Muscle layer of colon (tissue), 2 donors: ENCODE results near the gene SRCIN1.

Source experiments
- H3K27ac ChIP-seq: one replicate; pipeline ENCODE4 v1.7.0; 2013; ENCODE audit warnings: low read depth, mild to moderate bottlenecking, low read length, moderate library complexity
- H3K27me3 ChIP-seq, 2 donors: one replicate each; pipeline ENCODE4 v1.7.0; 2013; ENCODE audit warnings: low read length in 2 of 2, mild to moderate bottlenecking in 2 of 2; ENCODE audit not compliant: insufficient read depth in 2 of 2, control insufficient read depth in 1 of 2
- H3K36me3 ChIP-seq: one replicate; pipeline ENCODE4 v1.7.0; 2013; ENCODE audit warnings: mild to moderate bottlenecking, low read length; ENCODE audit not compliant: insufficient read depth
- H3K4me1 ChIP-seq: one replicate; pipeline ENCODE4 v1.7.0; 2013; ENCODE audit warnings: mild to moderate bottlenecking, low read length; ENCODE audit not compliant: insufficient read depth
- H3K4me3 ChIP-seq, 2 donors: one replicate each; pipeline ENCODE4 v1.7.0; 2013; ENCODE audit warnings: low read length in 2 of 2, low read depth in 1 of 2, mild to moderate bottlenecking in 1 of 2, moderate library complexity in 1 of 2
- H3K9ac ChIP-seq: one replicate; pipeline ENCODE4 v1.7.0; 2013; ENCODE audit warnings: low read length
- H3K9me3 ChIP-seq: one replicate; pipeline ENCODE4 v1.7.0; 2013; ENCODE audit warnings: mild to moderate bottlenecking, low read length
- donor health status: abdominal sarcoma.
- donor health status: Adenocarcinoma of cecum.

Gene SRCIN1

DNA sequence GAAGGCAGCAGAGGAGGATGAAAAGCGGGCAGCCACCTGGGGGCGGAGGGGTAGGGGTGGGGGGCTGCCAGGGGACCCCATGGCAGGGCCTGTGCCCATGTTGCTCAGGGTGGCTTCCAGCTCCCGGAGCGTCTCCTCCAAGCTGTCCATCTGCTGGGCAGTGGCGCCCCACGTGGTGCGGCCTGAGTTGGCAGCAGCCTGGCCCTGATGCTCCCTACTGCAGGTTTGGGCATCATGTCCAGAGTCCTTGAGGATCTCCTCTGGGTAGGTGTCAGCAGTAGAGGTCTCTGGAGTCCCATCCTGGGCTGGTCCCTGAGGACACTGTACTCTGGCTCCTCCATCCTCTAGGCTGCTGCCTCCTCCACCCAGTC, 60.9 kb downstream of the SRCIN1 start:
- Histone ChIP-seq H3K27me3 (peaks cover 0 to 4% of the 10 kb centered on the region in 2 donors), H3K4me3 (no peak overlapping the region), H3K9ac (no peak overlapping the region), H3K27ac (no peak overlapping the region), H3K36me3 (no peaks in the 10 kb centered on the region), H3K9me3 (no peaks in the 10 kb centered on the region), H3K4me1 (no peaks in the 10 kb centered on the region)

- Histone ChIP-seq H3K9me3 (no peaks in the 10 kb centered on the region), H3K9ac (no peak overlapping the region), H3K27me3 (peaks cover 0 to 4% of the 10 kb centered on the region in 2 donors), H3K4me1 (no peaks in the 10 kb centered on the region), H3K27ac (no peak overlapping the region), H3K36me3 (no peaks in the 10 kb centered on the region), H3K4me3 (no peak overlapping the region)
Observed at GRCh38 chr17:38544175-38544838, 61.4 kb downstream of the SRCIN1 start.

GRCh38 chr17:38543403-38544174, 62.2 kb downstream of the SRCIN1 start:
- no peaks in the 10 kb centered on the region for H3K4me1 ChIP-seq
- H3K9ac ChIP-seq = no peak overlapping the region
- no peak overlapping the region for H3K4me3 ChIP-seq
- H3K27me3 ChIP-seq = peaks cover 0 to 4% of the 10 kb centered on the region in 2 donors
- no peaks in the 10 kb centered on the region for H3K36me3 ChIP-seq
- H3K27ac ChIP-seq = no peak overlapping the region
- H3K9me3 ChIP-seq = no peaks in the 10 kb centered on the region

GRCh38 chr17:38542286-38542685, 63.5 kb downstream of the SRCIN1 start:
- peaks cover 0 to 4% of the 10 kb centered on the region in 2 donors for H3K27me3 ChIP-seq
- no peak overlapping the region for H3K9ac ChIP-seq

DNA sequence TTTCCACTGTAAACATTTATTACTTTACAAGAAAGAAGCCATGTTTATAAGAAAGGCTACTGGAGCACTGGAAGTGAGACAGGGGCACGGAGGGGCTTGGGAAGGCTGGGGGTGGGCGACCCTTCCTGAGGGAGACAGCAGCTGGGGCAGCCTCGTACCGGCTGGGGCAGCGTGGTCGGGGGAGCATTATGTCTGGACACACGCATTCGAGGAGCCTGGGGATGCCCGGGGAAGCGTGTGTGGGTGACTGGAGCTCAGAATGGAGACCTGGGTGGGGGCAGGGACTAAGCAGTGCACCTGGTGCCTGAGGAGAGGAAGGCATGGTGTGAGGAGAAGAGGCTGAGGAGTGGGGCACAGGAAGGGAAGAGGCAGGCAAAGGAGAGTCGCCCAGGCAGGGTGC, 64.5 kb downstream of the SRCIN1 start:
- Histone ChIP-seq H3K4me3 (no peak overlapping the region), H3K27me3 (peaks cover under 1 to 5% of the 10 kb centered on the region in 2 donors), H3K9ac (no peak overlapping the region), H3K4me1 (no peaks in the 10 kb centered on the region), H3K27ac (no peak overlapping the region), H3K9me3 (no peaks in the 10 kb centered on the region), H3K36me3 (no peaks in the 10 kb centered on the region)

More at GRCh38 chr17:38542286-38542685, 63.5 kb downstream of the SRCIN1 start:
- Histone ChIP-seq H3K4me3 (no peak overlapping the region), H3K36me3 (no peaks in the 10 kb centered on the region), H3K27ac (no peak overlapping the region), H3K4me1 (no peaks in the 10 kb centered on the region), H3K9me3 (no peaks in the 10 kb centered on the region)

- H3K4me1 ChIP-seq = no peaks in the 10 kb centered on the region
- H3K27me3 ChIP-seq = peaks cover 0 to 5% of the 10 kb centered on the region in 2 donors
- no peak overlapping the region for H3K4me3 ChIP-seq
- H3K36me3 ChIP-seq = no peaks in the 10 kb centered on the region
- no peak overlapping the region for H3K9ac ChIP-seq
- no peak overlapping the region for H3K27ac ChIP-seq
- no peaks in the 10 kb centered on the region for H3K9me3 ChIP-seq
Observed at GRCh38 chr17:38540514-38541045, 65.2 kb downstream of the SRCIN1 start.

- Histone ChIP-seq H3K4me3 (no peak overlapping the region), H3K9me3 (no peaks in the 10 kb centered on the region), H3K27me3 (peaks cover 4 to 5% of the 10 kb centered on the region in 2 donors), H3K4me1 (no peaks in the 10 kb centered on the region), H3K9ac (no peak overlapping the region), H3K36me3 (no peaks in the 10 kb centered on the region), H3K27ac (no peak overlapping the region)
Observed at GRCh38 chr17:38539386-38539785, 66.4 kb downstream of the SRCIN1 start.

DNA sequence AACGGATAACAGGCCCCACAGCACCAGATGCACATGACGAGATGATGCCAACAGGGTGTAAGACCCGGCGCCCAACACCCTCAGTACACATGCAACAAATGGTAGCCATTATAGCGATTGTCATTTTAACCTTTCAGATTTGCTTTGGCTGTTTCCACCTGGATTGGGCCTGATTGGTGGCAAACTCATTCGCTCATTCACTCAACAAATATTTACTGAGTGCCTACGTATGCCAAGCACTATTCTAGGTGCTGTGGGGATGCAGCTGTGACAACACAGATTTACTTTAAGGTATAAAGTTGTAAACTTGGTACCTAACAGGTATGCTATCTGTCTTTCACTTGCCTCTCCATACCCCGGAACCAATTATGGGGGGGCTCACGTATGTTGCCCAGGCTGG, 66.8 kb downstream of the SRCIN1 start:
- H3K9me3 ChIP-seq = no peaks in the 10 kb centered on the region
- H3K27me3 ChIP-seq = peaks cover 5 to 6% of the 10 kb centered on the region in 2 donors
- H3K4me1 ChIP-seq = no peaks in the 10 kb centered on the region
- H3K9ac ChIP-seq = no peak overlapping the region
- no peak overlapping the region for H3K4me3 ChIP-seq
- H3K36me3 ChIP-seq = no peaks in the 10 kb centered on the region
- no peak overlapping the region for H3K27ac ChIP-seq

- H3K36me3 ChIP-seq = no peaks in the 10 kb centered on the region
- no peak overlapping the region for H3K27ac ChIP-seq
- no peak overlapping the region for H3K9ac ChIP-seq
- H3K4me1 ChIP-seq = no peaks in the 10 kb centered on the region
- H3K4me3 ChIP-seq = no peak overlapping the region
- no peaks in the 10 kb centered on the region for H3K9me3 ChIP-seq
- H3K27me3 ChIP-seq = peaks cover 5 to 16% of the 10 kb centered on the region in 2 donors
Observed at GRCh38 chr17:38536661-38537060, 69.1 kb downstream of the SRCIN1 start.

GRCh38 chr17:38535886-38536285, 69.9 kb downstream of the SRCIN1 start:
- Histone ChIP-seq H3K27me3 (peaks cover 5 to 17% of the 10 kb centered on the region in 2 donors), H3K27ac (no peak overlapping the region), H3K9me3 (no peaks in the 10 kb centered on the region), H3K9ac (no peak overlapping the region), H3K36me3 (no peaks in the 10 kb centered on the region), H3K4me3 (no peak overlapping the region), H3K4me1 (no peaks in the 10 kb centered on the region)

DNA sequence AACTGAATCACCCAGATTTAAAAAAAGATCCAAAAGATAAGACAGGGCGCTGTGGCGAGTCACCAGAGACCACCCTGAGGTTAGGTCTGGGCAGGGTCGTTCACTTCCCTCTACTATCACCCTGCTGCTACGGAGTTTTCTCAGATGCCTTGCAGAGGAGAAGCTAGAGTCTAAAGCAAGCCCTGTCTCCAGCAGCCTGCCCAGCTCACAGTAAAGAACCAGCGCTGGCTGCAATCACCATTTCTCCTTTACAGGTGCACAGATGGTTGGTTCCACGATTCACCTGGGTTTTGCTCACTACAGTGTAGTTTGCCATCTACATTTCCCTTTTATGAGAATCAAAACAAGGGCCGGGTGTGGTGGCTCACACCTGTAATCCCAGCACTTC, 71.3 kb downstream of the SRCIN1 start:
- Histone ChIP-seq H3K27me3 (peaks cover 5 to 22% of the 10 kb centered on the region in 2 donors), H3K4me1 (no peaks in the 10 kb centered on the region), H3K27ac (no peak overlapping the region), H3K4me3 (no peak overlapping the region), H3K9ac (no peak overlapping the region), H3K36me3 (no peaks in the 10 kb centered on the region), H3K9me3 (no peaks in the 10 kb centered on the region)
